H1 (cell line): ENCODE results near the gene LLGL2. TPM values are rescaled to one million over a fixed set of nuclear protein-coding genes. Genes with fewer than 3 reads are reported as not detected.
A peak's percentile ranks its signal among the peaks of the same experiment; 100 is the strongest.

ENCODE experiments used
- CTCF ChIA-PET: fragments of 300-600 bp; sonication (Branson Sonifier 250); formaldehyde crosslinking; loops from one replicate; lab custom pipeline; 2021; ENCODE audit not compliant: partially characterized antibody; lab: Charles Lee
- POLR2A ChIA-PET: fragments of 300-600 bp; sonication (Branson Sonifier 250); formaldehyde crosslinking; loops from one replicate; lab custom pipeline; 2021; ENCODE audit warnings: inconsistent platforms; ENCODE audit not compliant: partially characterized antibody; lab: Charles Lee
- DNase-seq, 2 experiments: peaks; one replicate each; pipeline versions ENCODE4 v3.0.0 to v3.0.0-alpha.2; 2010 to 2022; ENCODE audit warnings: low spot score in 2 of 2, low read depth in 1 of 2, mixed read lengths in 1 of 2
- FAIRE-seq: peaks from 2 replicates; lab custom pipeline; 2011; peaks lifted over from hg19 to GRCh38; lab: Jason Lieb, UNC
- H2AFZ ChIP-seq: 2 replicates; pipeline ENCODE4 v1.8.1; 2012; ENCODE audit warnings: low read length, inconsistent platforms
- H2AK5ac ChIP-seq: 2 replicates; pipeline ENCODE4 v1.6.1; 2013; ENCODE audit warnings: low read depth, low read length
- H2BK120ac ChIP-seq: replicated peaks from 2 replicates; pipeline ENCODE3; 2013; ENCODE audit warnings: low read depth, low read length, inconsistent platforms
- H2BK12ac ChIP-seq: 2 replicates; pipeline ENCODE4 v1.6.1; 2013; ENCODE audit warnings: low read depth, low read length
- H2BK15ac ChIP-seq: 2 replicates; pipeline ENCODE4 v1.6.1; 2013; ENCODE audit warnings: low read length
- H2BK20ac ChIP-seq: 2 replicates; pipeline ENCODE4 v1.6.1; 2013; ENCODE audit warnings: low read length
- H2BK5ac ChIP-seq: 2 replicates; pipeline ENCODE4 v1.6.1; 2013; ENCODE audit warnings: low read depth, low read length
- H3K14ac ChIP-seq: 2 replicates; pipeline ENCODE4 v1.6.1; 2013; ENCODE audit warnings: inconsistent platforms; ENCODE audit not compliant: insufficient read length
- H3K18ac ChIP-seq: 2 replicates; pipeline ENCODE4 v1.6.1; 2013; ENCODE audit warnings: low read length; ENCODE audit errors: extremely low read depth
- H3K23ac ChIP-seq: 2 replicates; pipeline ENCODE4 v1.6.1; 2013; ENCODE audit warnings: inconsistent platforms; ENCODE audit not compliant: insufficient read length
- H3K23me2 ChIP-seq: 2 replicates; pipeline ENCODE4 v1.6.1; 2013; ENCODE audit warnings: low read depth, low read length
- H3K27ac ChIP-seq: 2 replicates; pipeline ENCODE4 v1.6.1; 2011; ENCODE audit warnings: low read depth, low read length, inconsistent platforms
- H3K27me3 ChIP-seq, 4 experiments: replicated peaks in 1 of 4; 1 replicate in 1 of 4; 2 replicates in 3 of 4; pipeline versions ENCODE4 v1.6.1 to v1.8.1; 2011 to 2013; ENCODE audit warnings: low read length in 3 of 4, mild to moderate bottlenecking in 3 of 4, inconsistent platforms in 2 of 4, mixed read lengths in 2 of 4, moderate library complexity in 1 of 4; ENCODE audit not compliant: control insufficient read depth in 3 of 4, insufficient read depth in 3 of 4; ENCODE audit errors: extremely low read depth in 1 of 4
- H3K36me3 ChIP-seq, 4 experiments: 2 replicates each; pipeline versions ENCODE4 v1.6.1 to v1.8.1; 2011 to 2013; ENCODE audit warnings: mild to moderate bottlenecking in 4 of 4, low read length in 3 of 4, moderate library complexity in 2 of 4, control low read depth in 1 of 4, inconsistent platforms in 1 of 4; ENCODE audit not compliant: insufficient read depth in 4 of 4, control insufficient read depth in 2 of 4
- H3K4ac ChIP-seq: replicated peaks from 2 replicates; pipeline ENCODE3; 2013; ENCODE audit warnings: low read length, low read depth, mixed read lengths, inconsistent platforms; ENCODE audit not compliant: insufficient read length
- H3K4me1 ChIP-seq, 4 experiments: replicated peaks in 1 of 4; 1 replicate in 1 of 4; 2 replicates in 3 of 4; pipeline versions ENCODE4 v1.6.1 to v1.8.1; 2011 to 2013; ENCODE audit warnings: low read length in 3 of 4, inconsistent platforms in 2 of 4, mixed read lengths in 1 of 4; ENCODE audit not compliant: insufficient read depth in 4 of 4, control insufficient read depth in 3 of 4
- H3K4me2 ChIP-seq, 2 experiments: 2 replicates each; pipeline versions ENCODE4 v1.6.1 to v1.8.1; 2011 to 2013; ENCODE audit warnings: low read depth in 2 of 2, low read length in 2 of 2, control low read depth in 1 of 2, inconsistent platforms in 1 of 2, mild to moderate bottlenecking in 1 of 2; ENCODE audit not compliant: insufficient read depth in 1 of 2
- H3K4me3 ChIP-seq, 4 experiments: fragments of 200-600, 300-600 bp in 1 of 4; sonication (generic), shearing (Covaris generic), sonication (Bioruptor Twin) in 1 of 4; 2 replicates each; pipeline versions ENCODE4 v1.5.1 to v1.8.1; 2011 to 2016; ENCODE audit warnings: low read length in 4 of 4, low read depth in 3 of 4, control low read depth in 2 of 4, inconsistent platforms in 2 of 4, mild to moderate bottlenecking in 2 of 4, mixed read lengths in 1 of 4, moderate library complexity in 1 of 4; ENCODE audit not compliant: insufficient read depth in 2 of 4; ENCODE audit errors: extremely low read depth in 1 of 4
- H3K56ac ChIP-seq: replicated peaks from 2 replicates; pipeline ENCODE3; 2013; ENCODE audit warnings: low read depth, mild to moderate bottlenecking, mixed read lengths, low read length, inconsistent platforms; ENCODE audit not compliant: insufficient read length
- H3K79me1 ChIP-seq: 2 replicates; pipeline ENCODE4 v1.6.1; 2013; ENCODE audit warnings: low read depth, low read length, control low read depth
- H3K79me2 ChIP-seq, 2 experiments: 2 replicates each; pipeline versions ENCODE4 v1.6.1 to v1.8.1; 2012 to 2013; ENCODE audit warnings: low read length in 2 of 2, mild to moderate bottlenecking in 2 of 2, inconsistent platforms in 1 of 2; ENCODE audit not compliant: insufficient read depth in 2 of 2, control insufficient read depth in 1 of 2
- H3K9ac ChIP-seq, 4 experiments: replicated peaks in 1 of 4; 1 replicate in 1 of 4; 2 replicates in 3 of 4; pipeline versions ENCODE4 v1.6.1 to v1.8.1; 2011 to 2013; ENCODE audit warnings: low read depth in 3 of 4, low read length in 3 of 4, control low read depth in 2 of 4, mild to moderate bottlenecking in 2 of 4, moderate library complexity in 2 of 4, inconsistent platforms in 1 of 4; ENCODE audit errors: extremely low read depth in 1 of 4
- H3K9me3 ChIP-seq, 2 experiments: 2 replicates each; pipeline versions ENCODE4 v1.6.1 to v1.8.1; 2012 to 2013; ENCODE audit warnings: mild to moderate bottlenecking in 2 of 2, moderate library complexity in 2 of 2, control low read depth in 1 of 2, inconsistent platforms in 1 of 2, low read depth in 1 of 2, low read length in 1 of 2, mixed read lengths in 1 of 2; ENCODE audit not compliant: insufficient read depth in 2 of 2
- H4K20me1 ChIP-seq, 2 experiments: replicated peaks in 1 of 2; 2 replicates each; pipeline versions ENCODE3 to v1.8.1; 2011 to 2013; ENCODE audit warnings: inconsistent platforms in 2 of 2, low read length in 2 of 2, mild to moderate bottlenecking in 1 of 2; ENCODE audit not compliant: insufficient read depth in 2 of 2, control insufficient read depth in 1 of 2
- H4K5ac ChIP-seq: 2 replicates; pipeline ENCODE4 v1.6.1; 2013; ENCODE audit warnings: low read length, low read depth, mixed read lengths, inconsistent platforms; ENCODE audit not compliant: insufficient read length
- H4K8ac ChIP-seq: 2 replicates; pipeline ENCODE4 v1.8.0; 2013; ENCODE audit warnings: mild to moderate bottlenecking, moderate library complexity, low read length, inconsistent platforms; ENCODE audit not compliant: insufficient read depth; ENCODE audit errors: extremely low read depth
- H4K91ac ChIP-seq: replicated peaks from 2 replicates; pipeline ENCODE3; 2013; ENCODE audit warnings: low read length, mixed read lengths, inconsistent platforms; ENCODE audit not compliant: insufficient read length
- KDM4A ChIP-seq: IDR thresholded peaks from one replicate; pipeline ENCODE4 v1.7.1; 2012; ENCODE audit warnings: low read depth, mild to moderate bottlenecking, moderate library complexity, low read length, inconsistent platforms; ENCODE audit not compliant: severe bottlenecking
- PHF8 ChIP-seq: fragments of 200-600 bp; sonication (generic); conservative IDR thresholded peaks from 2 replicates; pipeline ENCODE4 v1.7.1; 2012; ENCODE audit warnings: low read depth, mild to moderate bottlenecking, inconsistent platforms, low read length, moderate library complexity
- SIN3A ChIP-seq, 2 experiments: IDR thresholded peaks in 1 of 2; conservative IDR thresholded peaks in 1 of 2; 2 replicates each; pipeline ENCODE4 v1.6.1; 2011 to 2012; ENCODE audit warnings: low read length in 2 of 2, improper control_type of control experiment in 1 of 2, low read depth in 1 of 2, mild to moderate bottlenecking in 1 of 2
- TAF1 ChIP-seq: IDR thresholded peaks from 2 replicates; pipeline ENCODE4 v1.6.1; 2011; ENCODE audit warnings: mild to moderate bottlenecking, low read depth, low read length
- WGBS, 2 experiments: shearing (Covaris generic) in 1 of 2; methylation state at CpG; one replicate each; pipeline versions ENCODE4 v1.1.6 to v1.1.7; 2013 to 2015; ENCODE audit warnings: low lambda C conversion rate in 2 of 2, mixed read lengths in 2 of 2, inconsistent platforms in 1 of 2, low coverage in 1 of 2, missing lambda C conversion rate in 1 of 2; ENCODE audit not compliant: insufficient replicate concordance in 2 of 2, insufficient coverage in 1 of 2, insufficient read length in 1 of 2; ENCODE audit errors: extremely low coverage in 1 of 2, missing lambda C conversion rate in 1 of 2; 5-methylcytosine and 5-hydroxymethylcytosine counted together
- polyA plus RNA-seq, 7 experiments: library from polyadenylated mRNA; depleted of rRNA in 3 of 7; stranded (reverse) in 5 of 7; unstranded in 2 of 7; fragments of >200 nt in 5 of 7; fragments of 200-250 nt in 2 of 7; gene quantifications; 1 replicate in 5 of 7; 2 replicates in 1 of 7; 4 replicates in 1 of 7; pipeline versions ENCODE4 v1.2.1 to v1.2.3, GENCODE V29; 2011 to 2013; ENCODE audit warnings: missing spikeins in 2 of 7, mixed read lengths in 2 of 7
- total RNA-seq: library from RNA; stranded (reverse); fragmentation: NEBNext Ultra II Directional; extraction: Animal tissue kit (Norgen Biotek cat#: 25700); gene quantifications from 2 replicates; pipeline ENCODE4 v1.2.1, GENCODE V29; 2021

The LLGL2 gene
- total and polyA plus RNA-seq, 2 of the 8 experiments (the other 6 are each of a cell fraction or from before 2014, with no cell fraction given), result 64.5 to 77.1 TPM

GRCh38 chr17:75516619-75517296 lies 8.7 kb upstream of the LLGL2 start:
- no peak overlapping the region for H2BK20ac ChIP-seq
- peaks cover 3% of the 10 kb centered on the region for H3K79me1 ChIP-seq
- H4K8ac ChIP-seq, result no peak overlapping the region
- no peak overlapping the region for H4K5ac ChIP-seq
- no peak overlapping the region for H2AK5ac ChIP-seq
- H3K4me3 ChIP-seq, result peak overlapping the region; percentile 77 to 92 (median 82)
- TF ChIP-seq SIN3A (conservative IDR thresholded peaks at IDR 0.05 in 1 of 2, IDR thresholded peaks at IDR 0.05 in 1 of 2; ENCODE audit: low read depth in 1 of 2, low read length in 2 of 2) (peak in 1 of 2 experiments; percentile 6; a peak in 1 of 4 replicates), TAF1 (no peak; the same call in 1 of the 2 replicates), PHF8 (0 out of 2 replicates have a peak, but pooled peaks have one; percentile 38), KDM4A (peak; percentile 49)
- WGBS, 2 experiments, result 3% methylated on average over 5 of the region's 65 CpGs; no CpG with 5 or more reads in 1 of the 2 experiments
- H3K9me3 ChIP-seq, result no peaks in the 10 kb centered on the region
- H3K56ac ChIP-seq, result no peak overlapping the region
- H2BK120ac ChIP-seq, result no peak overlapping the region
- H3K79me2 ChIP-seq, result peaks cover 0 to 13% of the 10 kb centered on the region in 2 experiments; a peak in 1 of 4 replicates
- H3K4me1 ChIP-seq, result peaks cover 0 to 14% (median 8%) of the 10 kb centered on the region in 4 experiments; a peak in 6 of 7 replicates
- POLR2A ChIA-PET, result interaction anchor here (0.7 to 2.5 kb wide), 10 partner anchors 9 to 73 kb away, joined by 3 to 23 read pairs (median 4); partner anchors contain the start of gene LLGL2
- no peak overlapping the region for H2BK15ac ChIP-seq
- no peak overlapping the region for H3K4ac ChIP-seq
- FAIRE-seq (no peak), DNase-seq (peak in 1 of 2 experiments; percentile 70)
- H3K27ac ChIP-seq, result no peak overlapping the region; the same call in 1 of the 2 replicates
- CTCF ChIA-PET, result interaction anchor here (0.6 to 3.5 kb wide), 29 partner anchors 8 to 595 kb away, joined by 3 to 18 read pairs (median 4); partner anchors contain the start of genes LLGL2, SLC25A19, SMIM5 and WBP2
- peaks cover 2 to 31% of the 10 kb centered on the region in 2 experiments for H4K20me1 ChIP-seq
- H3K27me3 ChIP-seq, result no peaks in the 10 kb centered on the region
- H3K18ac ChIP-seq, result peak overlapping the region; percentile 71; the same call in 1 of the 2 replicates
- H3K36me3 ChIP-seq, result peaks cover 0 to 15% (median 5%) of the 10 kb centered on the region in 4 experiments; a peak in 5 of 8 replicates
- H2BK5ac ChIP-seq, result no peak overlapping the region; the same call in 1 of the 2 replicates
- peak overlapping the region in 2 of 4 experiments; percentile 13 to 31; a peak in 2 of 7 replicates for H3K9ac ChIP-seq
- H4K91ac ChIP-seq, result no peak overlapping the region
- no peak overlapping the region for H2BK12ac ChIP-seq
- no peak overlapping the region for H3K14ac ChIP-seq
- H3K4me2 ChIP-seq, result peak overlapping the region; percentile 86 to 99
- H2AFZ ChIP-seq, result no peak overlapping the region
- no peak overlapping the region for H3K23ac ChIP-seq
- H3K23me2 ChIP-seq, result peaks cover 18% of the 10 kb centered on the region
